SK-N-MC (cell line): ENCODE results near the gene RILP.
A peak's percentile ranks its signal among the peaks of the same experiment; 100 is the strongest.

Source experiments
- DNase-seq: peaks from one replicate; pipeline ENCODE4 v3.0.0-alpha.2; 2011; ENCODE audit warnings: low read depth, low spot score
- H3K27ac ChIP-seq: fragments of 200-600 bp; sonication (generic); 2 replicates; pipeline ENCODE4 v1.5.1; 2016; ENCODE audit warnings: mixed run types
- H3K36me3 ChIP-seq: fragments of 200-600 bp; sonication (generic); 2 replicates; pipeline ENCODE4 v1.6.1; 2017; ENCODE audit warnings: antibody characterized with exemption, low read length, mixed read lengths; ENCODE audit not compliant: insufficient read depth
- H3K4me3 ChIP-seq: fragments of 200-600 bp; sonication (generic); 2 replicates; pipeline ENCODE4 v1.5.1; 2016
- H3K9ac ChIP-seq: fragments of 200-600 bp; sonication (generic); 2 replicates; pipeline ENCODE4 v1.8.0; 2017; ENCODE audit warnings: mixed run types, mixed read lengths; ENCODE audit not compliant: insufficient read length
- H3K9me3 ChIP-seq: fragments of 200-600 bp; sonication (generic); 2 replicates; pipeline ENCODE4 v1.6.1; 2017; ENCODE audit warnings: low read depth, mild to moderate bottlenecking, antibody characterized with exemption, low read length, moderate library complexity, mixed read lengths
- EZH2 ChIP-seq: fragments of 200-600 bp; sonication (generic); IDR thresholded peaks from one replicate; pipeline ENCODE4 v1.6.1; 2017; ENCODE audit warnings: antibody characterized with exemption
- FOXP2 ChIP-seq: optimal IDR thresholded peaks from 2 replicates; pipeline ENCODE3; 2011; ENCODE audit warnings: mild to moderate bottlenecking, moderate library complexity; ENCODE audit not compliant: insufficient read depth; ENCODE audit errors: extremely low read length, control extremely low read depth
- POLR2AphosphoS5 ChIP-seq: IDR thresholded peaks from 2 replicates; pipeline ENCODE4 v1.6.1; 2012; ENCODE audit warnings: mild to moderate bottlenecking, low read depth, low read length, borderline replicate concordance

The RILP gene

DNA sequence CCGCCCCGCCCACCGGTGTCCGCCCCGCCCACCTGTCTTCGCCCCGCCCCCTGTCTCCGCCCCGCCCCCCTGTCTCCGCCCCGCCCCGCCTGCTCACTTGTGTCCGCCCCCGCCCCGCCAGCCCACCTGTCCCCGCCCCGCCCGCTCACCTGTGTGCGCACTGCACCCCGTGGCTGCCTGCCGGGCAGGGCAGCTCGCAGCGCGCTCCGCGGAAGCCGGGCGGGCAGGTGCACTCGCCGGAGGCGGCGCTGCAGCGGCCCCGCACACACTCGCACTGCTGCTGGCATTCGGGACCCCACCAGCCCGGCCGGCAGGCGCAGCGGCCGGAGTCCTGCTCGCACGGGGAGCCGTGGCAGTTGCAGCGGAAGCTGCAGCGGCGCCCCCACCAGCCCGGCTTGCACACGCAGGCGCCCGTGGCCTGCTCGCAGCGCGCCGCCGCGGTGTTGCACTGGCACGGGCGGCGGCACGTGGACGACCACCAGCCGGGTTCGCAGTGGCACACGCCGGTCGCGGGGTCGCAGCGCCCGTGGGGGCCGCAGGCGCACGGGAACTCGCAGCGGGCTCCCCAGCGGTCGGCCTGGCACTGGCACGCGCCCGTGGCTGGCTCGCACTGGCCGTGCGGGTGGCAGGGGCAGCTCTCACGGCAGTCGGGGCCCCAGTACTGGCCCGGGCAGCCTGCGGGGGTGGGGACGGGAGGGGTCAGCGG lies 6.2 kb downstream of the RILP start:
- H3K9me3 ChIP-seq: no peaks in the 10 kb centered on the region
- peak overlapping the region; percentile 62 for H3K4me3 ChIP-seq
- H3K36me3 ChIP-seq: no peaks in the 10 kb centered on the region
- DNase-seq: no peak
- no peak overlapping the region for H3K9ac ChIP-seq
- H3K27ac ChIP-seq: no peak overlapping the region
- no peak for TF ChIP-seq EZH2
- no peak for TF ChIP-seq POLR2AphosphoS5
- TF ChIP-seq FOXP2: no peak

DNA sequence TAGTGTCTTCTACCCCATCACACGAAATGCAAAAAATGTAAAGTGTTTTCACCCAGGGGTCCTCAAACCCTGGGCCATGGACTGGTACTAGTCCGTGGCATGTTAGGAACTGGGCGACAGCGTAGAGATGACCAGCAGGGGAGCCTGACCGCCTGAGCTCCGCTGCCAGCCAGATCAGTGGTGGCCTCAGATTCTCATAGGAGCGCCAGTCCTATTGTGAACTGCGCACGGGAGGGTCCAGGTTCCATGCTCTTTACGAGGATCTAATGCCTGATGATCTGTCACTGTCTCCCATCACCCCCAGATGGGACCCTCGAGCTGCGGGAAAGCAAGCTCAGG lies 8.6 kb downstream of the RILP start:
- Histone ChIP-seq H3K36me3 (no peaks in the 10 kb centered on the region), H3K9ac (no peak overlapping the region), H3K27ac (no peak overlapping the region), H3K9me3 (no peaks in the 10 kb centered on the region), H3K4me3 (no peak overlapping the region)
- TF ChIP-seq FOXP2 (no peak), EZH2 (no peak), POLR2AphosphoS5 (no peak)
- DNase-seq: no peak

DNA sequence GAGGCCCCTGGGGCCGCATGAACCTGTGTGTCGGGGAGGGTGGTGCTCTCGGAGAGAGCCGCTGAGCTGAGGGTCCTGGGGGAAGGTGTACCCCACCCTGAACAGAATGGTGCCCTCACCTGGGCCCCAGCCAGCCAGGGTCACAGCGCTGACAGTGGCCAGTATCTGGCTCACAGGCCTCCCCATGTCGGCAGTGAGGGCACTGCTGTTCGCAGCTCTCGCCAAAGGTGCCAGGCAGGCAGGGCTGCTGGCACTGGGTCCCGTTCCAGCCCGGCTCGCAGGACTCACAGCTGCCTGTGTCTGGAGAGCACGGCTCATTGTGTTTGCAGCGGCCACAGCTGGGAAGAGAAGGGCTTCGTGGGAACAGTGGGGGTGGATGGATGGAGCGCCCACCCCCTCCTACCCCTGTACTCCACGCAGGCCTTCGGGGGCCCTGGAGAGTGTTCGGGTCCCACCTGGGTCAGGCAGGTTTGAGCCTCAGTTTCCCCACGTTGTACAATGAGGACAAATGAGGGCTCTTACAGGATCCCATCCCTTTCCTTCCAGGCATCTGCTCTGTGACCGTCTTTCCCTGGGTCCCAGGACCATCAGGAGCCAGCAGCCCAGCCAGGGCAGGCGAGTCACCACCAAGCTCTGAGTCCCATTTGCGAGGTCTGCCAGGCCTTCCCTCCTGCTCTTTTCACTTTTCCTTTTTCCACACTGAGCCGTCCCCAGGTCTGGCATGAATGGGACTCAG lies 9.2 kb downstream of the RILP start:
- H3K4me3 ChIP-seq: no peak overlapping the region
- no peaks in the 10 kb centered on the region for H3K36me3 ChIP-seq
- no peak for DNase-seq
- H3K9me3 ChIP-seq: no peaks in the 10 kb centered on the region
- no peak for TF ChIP-seq EZH2
- no peak for TF ChIP-seq POLR2AphosphoS5
- no peak overlapping the region for H3K27ac ChIP-seq
- H3K9ac ChIP-seq: no peak overlapping the region

DNA sequence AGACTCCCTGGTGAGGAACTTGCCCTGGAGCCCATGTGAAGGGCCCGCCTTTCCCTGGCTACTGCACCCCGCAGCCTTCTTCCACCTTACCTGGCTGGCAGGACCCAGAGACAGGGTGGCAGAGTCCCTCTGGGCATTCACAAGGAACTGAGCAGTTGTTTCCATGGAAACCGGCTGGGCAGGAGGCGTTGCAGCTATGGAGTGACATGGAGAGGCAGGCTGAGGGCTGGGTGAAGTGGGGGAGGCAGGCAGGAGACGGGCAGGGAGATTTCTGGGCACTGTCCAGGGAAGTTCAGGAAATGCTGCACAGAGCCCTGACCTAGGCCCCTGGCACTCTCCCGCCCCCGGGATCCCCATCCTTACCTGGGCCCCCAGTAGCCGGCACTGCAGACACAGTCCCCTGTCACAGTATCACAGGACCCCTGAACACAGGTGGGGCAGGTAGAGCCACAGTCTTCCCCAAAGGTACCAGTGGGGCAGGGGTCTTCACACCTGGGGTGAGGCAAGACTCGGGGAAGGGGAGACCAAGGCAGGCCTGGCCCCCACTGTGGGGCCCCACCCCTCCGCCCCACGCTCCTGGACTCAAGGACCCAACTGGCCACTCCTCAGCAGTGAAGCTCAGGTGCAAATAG lies 10.0 kb downstream of the RILP start:
- DNase-seq: no peak
- no peak overlapping the region for H3K9ac ChIP-seq
- no peaks in the 10 kb centered on the region for H3K9me3 ChIP-seq
- H3K4me3 ChIP-seq: no peak overlapping the region
- no peaks in the 10 kb centered on the region for H3K36me3 ChIP-seq
- no peak overlapping the region for H3K27ac ChIP-seq
- TF ChIP-seq POLR2AphosphoS5 (no peak), FOXP2 (no peak), EZH2 (no peak)

DNA sequence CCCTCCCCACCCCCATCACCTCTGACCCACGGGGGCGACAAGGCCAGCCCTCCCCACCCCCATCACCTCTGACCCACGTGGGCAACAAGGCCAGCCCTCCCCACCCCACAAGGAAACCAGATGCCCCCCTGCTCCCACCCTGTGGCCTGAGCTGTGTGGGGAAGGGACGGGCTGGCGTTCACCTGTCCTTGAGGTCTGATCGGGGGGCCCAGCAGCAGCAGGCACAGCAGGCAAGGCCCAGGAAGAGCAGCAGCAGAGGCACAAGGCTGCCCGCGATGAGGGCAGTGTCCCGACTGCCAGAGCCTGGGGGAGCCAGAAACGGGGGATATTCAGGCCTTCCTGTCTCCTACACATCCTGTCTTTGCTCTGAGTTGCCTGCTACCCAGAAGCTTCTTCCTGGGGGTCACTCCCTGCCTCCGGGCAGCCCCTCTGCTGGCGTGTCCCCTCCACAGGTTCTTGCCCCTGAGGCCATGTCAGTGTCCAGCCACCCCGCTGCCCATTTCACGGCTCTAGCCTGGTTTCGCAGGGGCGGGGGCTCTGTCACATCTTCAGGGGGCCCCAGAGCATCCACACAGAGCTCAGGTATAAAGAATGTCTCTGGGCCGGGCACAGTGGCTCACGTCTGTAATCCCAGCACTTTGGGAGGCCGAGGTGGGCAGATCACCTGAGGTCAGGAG lies 10.9 kb downstream of the RILP start:
- Histone ChIP-seq H3K4me3 (no peak overlapping the region), H3K9me3 (no peaks in the 10 kb centered on the region), H3K9ac (no peak overlapping the region), H3K36me3 (no peaks in the 10 kb centered on the region), H3K27ac (no peak overlapping the region)
- no peak for TF ChIP-seq EZH2
- no peak for TF ChIP-seq FOXP2
- TF ChIP-seq POLR2AphosphoS5: no peak
- no peak for DNase-seq

DNA sequence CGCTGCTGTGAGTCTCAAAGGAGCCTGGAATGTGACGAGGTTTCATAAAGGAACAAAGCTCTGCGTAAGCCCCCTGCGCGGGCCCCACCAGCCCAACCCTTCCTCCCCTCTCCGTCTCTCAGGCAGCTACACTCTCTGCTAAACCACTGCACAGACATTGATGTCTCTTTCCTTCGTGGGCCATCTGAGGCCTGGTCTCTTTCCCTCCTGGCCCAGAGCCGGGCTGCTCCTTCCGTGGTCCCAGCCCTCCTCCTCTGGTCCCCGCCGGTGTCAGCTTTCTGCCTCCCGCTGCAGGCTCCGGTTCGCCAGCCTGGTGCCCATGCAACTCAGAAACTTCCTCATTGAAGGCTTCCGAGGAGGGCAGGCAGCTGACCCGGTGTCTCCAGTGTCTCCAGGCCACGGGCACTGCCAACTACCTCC lies 11.5 kb downstream of the RILP start:
- Histone ChIP-seq H3K36me3 (no peaks in the 10 kb centered on the region), H3K27ac (no peak overlapping the region), H3K9me3 (no peaks in the 10 kb centered on the region), H3K4me3 (no peak overlapping the region), H3K9ac (no peak overlapping the region)
- DNase-seq: no peak
- TF ChIP-seq EZH2 (no peak), FOXP2 (no peak), POLR2AphosphoS5 (no peak)

DNA sequence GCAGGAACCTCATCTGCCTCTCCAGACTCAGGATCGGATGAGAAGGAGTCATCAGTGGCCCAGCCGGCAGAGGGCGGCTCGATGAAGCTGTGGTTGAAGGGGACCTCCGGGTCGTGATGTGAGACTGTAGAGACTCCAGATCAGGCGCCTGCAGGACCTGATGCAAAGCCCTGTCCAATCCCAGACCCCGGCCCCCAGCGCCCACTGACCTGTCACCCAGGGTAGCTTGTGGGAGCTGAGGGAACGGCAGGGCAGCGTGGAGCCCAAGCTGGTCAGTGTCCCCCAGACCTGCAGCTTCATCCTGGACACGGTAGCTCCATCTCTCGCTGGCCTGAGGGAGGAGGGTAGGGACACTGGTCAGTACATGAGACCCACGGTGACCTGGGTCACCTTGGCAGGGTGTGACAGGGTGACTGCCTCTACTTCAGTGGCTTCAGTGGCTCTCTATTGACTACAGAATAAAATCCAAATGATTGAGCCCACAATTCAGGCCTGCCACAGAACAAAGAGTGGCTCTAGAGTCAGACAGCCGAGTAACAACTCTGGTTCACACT lies 12.9 kb downstream of the RILP start:
- DNase-seq: no peak
- TF ChIP-seq EZH2 (no peak), POLR2AphosphoS5 (no peak), FOXP2 (no peak)
- H3K27ac ChIP-seq: no peak overlapping the region
- H3K9me3 ChIP-seq: no peaks in the 10 kb centered on the region
- H3K36me3 ChIP-seq: no peaks in the 10 kb centered on the region
- H3K4me3 ChIP-seq: no peak overlapping the region
- H3K9ac ChIP-seq: no peak overlapping the region

DNA sequence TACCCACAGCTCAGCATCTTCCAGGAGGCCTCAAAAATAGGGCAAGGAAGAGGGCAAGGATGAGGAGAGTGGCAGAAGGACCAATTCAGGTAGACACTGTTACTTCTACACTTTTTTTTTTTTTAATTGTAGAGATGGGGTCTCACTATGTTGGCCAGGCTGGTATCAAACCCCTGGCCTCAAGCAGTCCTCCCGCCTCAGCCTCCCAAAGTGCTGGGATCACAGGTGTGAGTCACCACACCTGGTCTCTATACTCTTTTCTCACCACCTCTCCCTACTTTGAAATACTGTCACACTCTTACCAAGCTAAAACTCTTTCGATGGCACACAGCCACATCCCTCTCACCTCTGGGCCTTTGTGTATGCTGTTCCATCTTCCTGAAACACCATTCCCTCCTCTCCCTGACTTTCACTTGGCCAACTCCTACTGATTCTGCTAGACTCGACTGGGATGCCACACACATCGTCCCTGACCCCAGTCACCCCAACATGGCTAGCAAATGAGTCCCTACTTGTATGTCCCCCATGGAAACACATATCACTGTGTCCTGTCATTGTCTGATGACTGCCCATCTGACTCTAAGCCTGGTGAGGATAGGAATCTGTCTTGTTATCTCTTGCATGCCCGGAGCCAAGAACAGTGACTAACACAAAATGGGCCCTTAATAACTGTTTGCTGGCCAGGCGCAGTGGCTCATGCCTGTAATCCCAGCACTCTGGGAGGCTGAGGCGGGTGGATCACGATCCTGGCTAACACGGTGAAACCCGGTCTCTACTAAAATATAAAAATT lies 13.8 kb downstream of the RILP start:
- Histone ChIP-seq H3K9ac (no peak overlapping the region), H3K4me3 (no peak overlapping the region), H3K36me3 (no peaks in the 10 kb centered on the region), H3K27ac (no peak overlapping the region), H3K9me3 (no peaks in the 10 kb centered on the region)
- no peak for TF ChIP-seq FOXP2
- TF ChIP-seq POLR2AphosphoS5: no peak
- TF ChIP-seq EZH2: no peak
- no peak for DNase-seq
